NB4 (cell line): Measurements from ENCODE around the gene PRCP.

Experiments
- DNase-seq: peaks from one replicate; pipeline ENCODE4 v3.0.0; 2010; ENCODE audit warnings: low read depth
- H3K4me3 ChIP-seq: one replicate; pipeline ENCODE4 v1.5.1; 2011; ENCODE audit warnings: mild to moderate bottlenecking, low read depth, low read length, moderate library complexity
- MYC ChIP-seq: IDR thresholded peaks from 2 replicates; pipeline ENCODE4 v1.6.1; 2011; ENCODE audit warnings: low read depth, low read length
- POLR2A ChIP-seq: IDR thresholded peaks from 2 replicates; pipeline ENCODE4 v1.6.1; 2011; ENCODE audit warnings: mild to moderate bottlenecking; ENCODE audit not compliant: insufficient read length; ENCODE audit errors: extremely low read depth
- TF ChIP-seq, protein P1 (sequence below): IDR thresholded peaks from one replicate; pipeline ENCODE4 v1.5.1; 2012; ENCODE audit warnings: low read depth, low read length
- TF ChIP-seq, protein P2 (sequence below): IDR thresholded peaks from 2 replicates; pipeline ENCODE4 v1.6.1; 2011; ENCODE audit warnings: low read depth, low read length

Gene PRCP

DNA sequence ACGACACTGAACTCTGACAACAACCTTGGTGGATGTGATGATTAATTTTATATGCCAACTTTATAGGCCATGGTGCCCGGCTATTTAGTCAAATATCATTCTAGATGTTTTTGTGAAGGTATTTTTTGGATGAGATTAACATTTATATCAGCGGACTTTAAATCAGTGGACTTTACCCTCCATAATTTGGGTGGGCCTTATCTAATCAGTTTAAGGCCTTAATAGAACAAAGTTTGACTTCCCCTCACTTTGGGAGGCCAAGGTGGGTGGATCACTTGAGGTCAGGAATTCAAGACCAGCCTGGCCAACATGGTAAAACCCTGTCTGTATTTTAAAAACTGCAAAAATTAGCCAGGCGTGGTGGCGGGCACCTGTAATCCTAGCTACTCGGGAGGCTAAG lies 4.0 kb downstream of the PRCP start:
- TF ChIP-seq POLR2A = no peak
- TF ChIP-seq, protein P1, sequence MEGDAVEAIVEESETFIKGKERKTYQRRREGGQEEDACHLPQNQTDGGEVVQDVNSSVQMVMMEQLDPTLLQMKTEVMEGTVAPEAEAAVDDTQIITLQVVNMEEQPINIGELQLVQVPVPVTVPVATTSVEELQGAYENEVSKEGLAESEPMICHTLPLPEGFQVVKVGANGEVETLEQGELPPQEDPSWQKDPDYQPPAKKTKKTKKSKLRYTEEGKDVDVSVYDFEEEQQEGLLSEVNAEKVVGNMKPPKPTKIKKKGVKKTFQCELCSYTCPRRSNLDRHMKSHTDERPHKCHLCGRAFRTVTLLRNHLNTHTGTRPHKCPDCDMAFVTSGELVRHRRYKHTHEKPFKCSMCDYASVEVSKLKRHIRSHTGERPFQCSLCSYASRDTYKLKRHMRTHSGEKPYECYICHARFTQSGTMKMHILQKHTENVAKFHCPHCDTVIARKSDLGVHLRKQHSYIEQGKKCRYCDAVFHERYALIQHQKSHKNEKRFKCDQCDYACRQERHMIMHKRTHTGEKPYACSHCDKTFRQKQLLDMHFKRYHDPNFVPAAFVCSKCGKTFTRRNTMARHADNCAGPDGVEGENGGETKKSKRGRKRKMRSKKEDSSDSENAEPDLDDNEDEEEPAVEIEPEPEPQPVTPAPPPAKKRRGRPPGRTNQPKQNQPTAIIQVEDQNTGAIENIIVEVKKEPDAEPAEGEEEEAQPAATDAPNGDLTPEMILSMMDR = no peak
- TF ChIP-seq, protein P2, sequence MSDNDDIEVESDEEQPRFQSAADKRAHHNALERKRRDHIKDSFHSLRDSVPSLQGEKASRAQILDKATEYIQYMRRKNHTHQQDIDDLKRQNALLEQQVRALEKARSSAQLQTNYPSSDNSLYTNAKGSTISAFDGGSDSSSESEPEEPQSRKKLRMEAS = no peak
- no peak for TF ChIP-seq MYC
- no peak for DNase-seq
- H3K4me3 ChIP-seq = no peak overlapping the region

DNA sequence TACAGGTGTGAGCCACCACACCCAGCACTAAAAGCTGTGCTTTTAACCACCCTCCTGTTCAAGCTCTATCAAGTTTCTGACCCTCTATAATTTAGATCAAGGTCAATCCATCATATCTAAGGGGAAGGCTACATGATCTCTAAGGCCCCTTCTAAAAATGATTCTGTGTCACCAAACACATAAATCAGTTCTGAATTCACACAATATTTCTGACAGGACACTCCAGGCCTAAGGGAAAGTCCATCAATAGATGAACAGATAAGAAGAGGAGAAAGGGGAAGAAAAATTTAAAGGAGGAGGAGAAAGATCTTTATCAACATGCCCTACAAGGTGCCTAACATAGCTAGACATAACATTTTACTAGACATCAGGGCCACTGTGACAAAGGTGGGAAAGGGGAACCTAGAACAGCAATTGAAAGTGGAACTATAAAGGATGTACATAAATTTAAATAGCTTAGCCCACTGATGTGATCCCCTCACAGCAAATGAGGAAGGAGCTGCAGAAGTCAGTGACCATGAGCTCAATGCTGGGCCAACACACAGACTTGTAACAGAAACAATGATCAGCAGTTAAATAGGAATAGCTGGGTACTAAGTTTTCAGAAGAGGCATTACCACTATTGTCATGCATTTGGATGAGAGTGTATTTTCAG lies 4.7 kb downstream of the PRCP start:
- DNase-seq = peak; percentile 81
- H3K4me3 ChIP-seq = no peak overlapping the region
- TF ChIP-seq MYC (no peak), POLR2A (no peak)
- TF ChIP-seq, protein P2 = no peak
- TF ChIP-seq, protein P1 = no peak

DNA sequence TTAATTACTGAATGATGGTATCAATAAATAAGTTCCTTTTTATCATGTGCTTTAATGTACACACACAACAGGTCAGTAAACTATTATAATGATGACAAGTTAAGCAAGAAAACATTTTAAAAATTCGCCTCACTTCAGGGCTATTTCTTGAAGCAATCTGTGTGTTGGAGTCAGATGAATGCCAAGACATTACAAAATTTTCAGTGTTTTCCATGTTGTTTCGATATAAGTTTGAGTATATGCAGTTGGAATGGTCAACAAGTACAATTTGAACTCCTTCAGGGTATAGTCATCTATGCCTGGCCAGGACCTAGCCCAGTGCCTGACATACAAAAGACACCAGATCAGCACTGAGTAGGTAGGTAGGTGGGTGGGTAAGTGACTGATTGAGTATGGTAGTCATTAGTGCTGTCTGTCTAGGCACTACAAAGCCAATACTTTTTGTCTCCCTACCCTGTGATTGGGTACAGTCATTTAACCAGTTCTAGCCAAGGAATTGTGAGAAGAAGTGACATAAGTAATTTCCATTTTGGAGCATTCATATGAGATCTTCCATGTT lies 7.5 kb downstream of the PRCP start:
- TF ChIP-seq, protein P2 = no peak
- DNase-seq = no peak
- H3K4me3 ChIP-seq = no peak overlapping the region

DNA sequence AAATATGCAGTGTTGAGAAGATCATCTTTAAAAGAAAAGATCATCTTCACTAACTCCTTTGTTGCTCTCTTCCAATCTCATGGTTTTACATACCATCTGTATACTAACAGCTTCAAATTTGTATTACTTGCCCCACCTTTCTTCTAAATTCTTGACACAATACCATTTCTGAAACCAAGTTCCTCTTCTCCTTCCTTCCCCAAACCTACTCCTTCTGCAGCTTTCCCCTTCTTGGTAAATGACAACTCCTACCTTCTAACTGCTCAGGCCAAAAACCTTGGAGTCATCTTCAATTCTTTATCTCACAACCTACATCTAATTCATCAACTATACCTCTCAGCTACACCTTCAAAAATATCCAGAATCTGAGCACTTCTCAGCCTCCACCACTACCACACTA lies 9.3 kb downstream of the PRCP start:
- H3K4me3 ChIP-seq = no peak overlapping the region
- TF ChIP-seq, protein P2 = no peak
- TF ChIP-seq POLR2A = no peak
- no peak for TF ChIP-seq MYC
- TF ChIP-seq, protein P1 = no peak
- DNase-seq = peak; percentile 51

DNA sequence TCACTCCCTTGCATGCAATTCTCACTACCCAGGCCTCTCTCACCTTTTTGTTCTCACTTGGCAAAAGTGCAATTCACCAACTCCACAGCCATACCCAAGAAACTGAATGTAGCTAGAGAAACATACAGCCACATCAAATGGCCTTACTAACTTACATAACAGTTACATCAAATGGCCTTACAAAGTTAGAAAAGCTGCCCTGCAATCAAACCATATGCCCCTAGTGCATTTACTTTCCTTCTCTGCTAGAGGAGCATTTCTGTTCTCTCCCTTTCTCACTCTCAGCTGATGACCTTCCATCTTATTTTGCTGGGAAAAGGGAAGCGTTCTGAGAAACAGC lies 10.3 kb downstream of the PRCP start:
- no peak for DNase-seq
- TF ChIP-seq MYC (no peak), POLR2A (no peak)
- TF ChIP-seq, protein P1 = no peak
- TF ChIP-seq, protein P2 = no peak
- no peak overlapping the region for H3K4me3 ChIP-seq

DNA sequence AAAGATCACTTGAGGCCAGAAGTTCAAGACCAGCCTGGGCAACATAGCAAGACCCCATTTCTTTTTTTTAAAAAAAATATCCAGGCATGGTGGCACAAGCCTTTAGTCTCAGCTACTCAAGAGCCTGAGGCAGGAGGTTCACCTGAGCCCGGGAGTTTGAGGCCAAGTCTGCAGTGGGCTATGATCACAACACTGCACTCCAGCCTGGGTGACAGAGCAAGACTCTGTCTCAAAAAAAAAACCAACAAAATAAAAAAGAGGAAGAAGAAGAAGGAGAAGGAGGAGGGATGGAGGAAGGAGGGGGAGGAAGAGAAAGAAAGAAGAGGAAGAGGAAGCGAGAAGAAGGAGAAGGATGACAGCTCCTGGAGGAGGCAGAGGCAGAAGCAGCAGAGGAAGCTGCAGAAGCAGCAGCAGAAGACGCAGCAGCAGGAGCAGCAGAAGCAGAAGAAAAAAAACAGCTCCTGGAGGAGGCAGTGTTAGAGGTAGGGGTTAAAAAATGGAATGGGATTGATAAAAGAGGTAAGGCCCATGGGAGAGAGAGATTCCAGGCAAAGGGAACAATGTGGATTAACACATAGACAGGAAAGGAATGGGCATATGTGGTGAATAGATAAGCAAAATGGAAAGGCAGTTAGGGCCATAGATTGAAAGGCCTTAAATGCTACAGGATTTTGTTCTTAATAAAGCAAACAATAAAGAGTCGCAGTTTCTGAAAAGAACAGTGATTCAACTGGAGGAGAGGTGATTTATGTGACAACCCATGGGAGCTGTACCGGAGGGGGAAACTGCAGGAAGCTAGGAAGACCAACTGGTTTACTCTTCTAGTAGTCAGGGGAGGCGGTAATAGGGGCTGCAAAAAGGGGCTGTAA lies 10.9 kb downstream of the PRCP start:
- DNase-seq = peak; percentile 66
- H3K4me3 ChIP-seq = no peak overlapping the region

More for the DNA sequence above, 10.9 kb downstream of the PRCP start:
- TF ChIP-seq POLR2A (no peak), MYC (no peak)
- TF ChIP-seq, protein P2 = no peak
- TF ChIP-seq, protein P1 = no peak
